Keratinocyte (primary cell): ENCODE measurements around the gene TUBB4B. TPM values are rescaled to one million over a fixed set of nuclear protein-coding genes. Genes with fewer than 3 reads are reported as not detected.
A peak's percentile ranks its signal among the peaks of the same experiment; 100 is the strongest.

Experiments
- DNase-seq: peaks from one replicate; pipeline ENCODE4 v3.0.0-alpha.2; 2011; ENCODE audit warnings: low read depth, missing footprints, low spot score
- FAIRE-seq: peaks from 2 replicates; lab custom pipeline; 2011; peaks lifted over from hg19 to GRCh38; lab: Jason Lieb, UNC
- H2AFZ ChIP-seq: 2 replicates; pipeline ENCODE4 v1.6.0; 2012; ENCODE audit warnings: low read length, control low read depth, inconsistent platforms; ENCODE audit not compliant: control insufficient read depth
- H3K27ac ChIP-seq: 2 replicates; pipeline ENCODE4 v1.5.1; 2011; ENCODE audit warnings: low read length; ENCODE audit not compliant: control insufficient read depth, insufficient read depth
- H3K27me3 ChIP-seq: 3 replicates; pipeline ENCODE4 v1.6.0; 2011; ENCODE audit warnings: low read length; ENCODE audit not compliant: control insufficient read depth, insufficient read depth; ENCODE audit errors: extremely low read depth
- H3K36me3 ChIP-seq, 2 experiments: 2 replicates in 1 of 2; 3 replicates in 1 of 2; pipeline ENCODE4 v1.5.1; 2011; ENCODE audit warnings: low read length in 2 of 2, mild to moderate bottlenecking in 1 of 2; ENCODE audit not compliant: control insufficient read depth in 2 of 2, insufficient read depth in 2 of 2; ENCODE audit errors: extremely low read depth in 1 of 2
- H3K4me1 ChIP-seq: 3 replicates; pipeline ENCODE4 v1.5.1; 2011; ENCODE audit warnings: low read length; ENCODE audit not compliant: control insufficient read depth, insufficient read depth; ENCODE audit errors: extremely low read depth
- H3K4me2 ChIP-seq: 3 replicates; pipeline ENCODE4 v1.6.0; 2011; ENCODE audit warnings: low read depth, low read length; ENCODE audit not compliant: control insufficient read depth, insufficient read depth; ENCODE audit errors: extremely low read depth
- H3K4me3 ChIP-seq, 3 experiments: fragments of 200-600 bp in 1 of 3; sonication (generic) in 1 of 3; 2 replicates in 2 of 3; 3 replicates in 1 of 3; pipeline ENCODE4 v1.5.1; 2011 to 2016; ENCODE audit warnings: low read length in 3 of 3, mild to moderate bottlenecking in 3 of 3, control low read depth in 2 of 3, inconsistent platforms in 1 of 3, low read depth in 1 of 3, mixed read lengths in 1 of 3, mixed run types in 1 of 3, moderate library complexity in 1 of 3; ENCODE audit not compliant: control insufficient read depth in 2 of 3, insufficient read depth in 2 of 3; ENCODE audit errors: extremely low read depth in 1 of 3
- H3K79me2 ChIP-seq: 2 replicates; pipeline ENCODE4 v1.6.0; 2012; ENCODE audit warnings: low read length; ENCODE audit not compliant: control insufficient read depth, insufficient read depth
- H3K9ac ChIP-seq: 3 replicates; pipeline ENCODE4 v1.6.0; 2011; ENCODE audit warnings: low read length; ENCODE audit not compliant: control insufficient read depth, insufficient read depth; ENCODE audit errors: extremely low read depth
- H3K9me1 ChIP-seq: 3 replicates; pipeline ENCODE4 v1.6.0; 2011; ENCODE audit warnings: low read length; ENCODE audit not compliant: control insufficient read depth, insufficient read depth; ENCODE audit errors: extremely low read depth
- H3K9me3 ChIP-seq: 2 replicates; pipeline ENCODE4 v1.5.1; 2012; ENCODE audit warnings: low read depth, low read length; ENCODE audit not compliant: control insufficient read depth
- H4K20me1 ChIP-seq: 3 replicates; pipeline ENCODE4 v1.6.0; 2011; ENCODE audit warnings: low read length; ENCODE audit not compliant: control insufficient read depth, insufficient read depth; ENCODE audit errors: extremely low read depth
- CTCF ChIP-seq, 3 experiments: IDR thresholded peaks in 1 of 3; conservative IDR thresholded peaks in 1 of 3; optimal IDR thresholded peaks in 1 of 3; 2 replicates in 2 of 3; 3 replicates in 1 of 3; pipeline versions ENCODE3 to v1.5.1; 2011; ENCODE audit warnings: low read length in 3 of 3, mild to moderate bottlenecking in 3 of 3, moderate library complexity in 2 of 3, control low read depth in 1 of 3, inconsistent platforms in 1 of 3; ENCODE audit not compliant: insufficient read depth in 2 of 3; ENCODE audit errors: extremely low read depth in 1 of 3
- EZH2 ChIP-seq: IDR thresholded peaks from one replicate; pipeline ENCODE4 v1.6.1; 2012; ENCODE audit warnings: inconsistent platforms, mild to moderate bottlenecking, low read length, moderate library complexity
- dilution Hi-C: fragments of 300-500 bp; cut with MboI; formaldehyde crosslinking; loops from one replicate; pipeline ENCODE4 v1.7.0; 2020; ENCODE audit warnings: low sequenced_read_pairs; ENCODE audit not compliant: extremely low pct_ligation_motif_present
- polyA plus RNA-seq, 5 experiments: library from polyadenylated mRNA; depleted of rRNA in 3 of 5; stranded (reverse) in 3 of 5; stranded (forward) in 1 of 5; unstranded in 1 of 5; fragments of >200 nt; gene quantifications; 1 replicate in 1 of 5; 2 replicates in 3 of 5; 3 replicates in 1 of 5; pipeline versions ENCODE4 v1.2.1 to v1.2.3, GENCODE V29; 2011 to 2012; ENCODE audit warnings: missing spikeins in 2 of 5, low read depth in 1 of 5, low replicate concordance in 1 of 5

The TUBB4B gene
- polyA plus RNA-seq, 1 donor (not counting 4 experiments of a cell fraction or from before 2014, with no cell fraction given): 440 TPM

GRCh38 chr9:137243626-137244485, 2.8 kb downstream of the TUBB4B start:
- no peak for DNase-seq
- Histone ChIP-seq H3K4me1 (peaks cover 30% of the 10 kb centered on the region), H3K9ac (peak overlapping the region; percentile 39), H3K4me3 (peak overlapping the region in 2 of 3 experiments; percentile 18 to 26), H2AFZ (no peak overlapping the region), H4K20me1 (peaks cover 28% of the 10 kb centered on the region), H3K36me3 (peaks cover 11 to 20% of the 10 kb centered on the region in 2 experiments), H3K9me3 (no peaks in the 10 kb centered on the region), H3K9me1 (peaks cover 3% of the 10 kb centered on the region), H3K4me2 (peak overlapping the region; percentile 84), H3K27me3 (no peaks in the 10 kb centered on the region), H3K79me2 (peaks cover 31% of the 10 kb centered on the region), H3K27ac (no peak overlapping the region)
- TF ChIP-seq CTCF (optimal IDR thresholded peaks at IDR 0.05 in 1 of 3, IDR thresholded peaks at IDR 0.05 in 1 of 3, conservative IDR thresholded peaks at IDR 0.05 in 1 of 3; ENCODE audit: extremely low read depth in 1 of 3, insufficient read depth in 2 of 3, low read length in 3 of 3) (no peak), EZH2 (no peak)
- FAIRE-seq: peak; percentile 48
- dilution Hi-C loops: no loop called here

GRCh38 chr9:137244486-137245449, 3.7 kb downstream of the TUBB4B start:
- Histone ChIP-seq H3K4me1 (peaks cover 30% of the 10 kb centered on the region), H3K4me2 (peak overlapping the region; percentile 84), H3K9me1 (peaks cover 3% of the 10 kb centered on the region), H3K9me3 (no peaks in the 10 kb centered on the region), H3K4me3 (peak overlapping the region in 1 of 3 experiments; percentile 18), H3K27ac (no peak overlapping the region), H2AFZ (no peak overlapping the region), H3K36me3 (peaks cover 11 to 20% of the 10 kb centered on the region in 2 experiments), H4K20me1 (peaks cover 28% of the 10 kb centered on the region), H3K79me2 (peaks cover 28% of the 10 kb centered on the region), H3K27me3 (no peaks in the 10 kb centered on the region), H3K9ac (peak overlapping the region; percentile 26)
- no peak for FAIRE-seq
- TF ChIP-seq EZH2: no peak
- peak in 1 of 3 experiments; percentile 16 for TF ChIP-seq CTCF (optimal IDR thresholded peaks at IDR 0.05 in 1 of 3, IDR thresholded peaks at IDR 0.05 in 1 of 3, conservative IDR thresholded peaks at IDR 0.05 in 1 of 3; ENCODE audit: extremely low read depth in 1 of 3, insufficient read depth in 2 of 3, low read length in 3 of 3)
- DNase-seq: no peak
- dilution Hi-C loops: no loop called here
